Adrenal gland (tissue), 5 donors: Measurements from ENCODE around the gene ASTN1.

Experiments
- CTCF ChIP-seq, 6 experiments: fragments of 450-650 bp in 4 of 6; fragments of 200-600 bp in 2 of 6; sonication (generic) in 1 of 6; IDR thresholded peaks; 1 replicate in 5 of 6; 2 replicates in 1 of 6; pipeline versions ENCODE4 v1.5.1 to v1.8.0; 2016 to 2021; ENCODE audit warnings: antibody characterized with exemption in 6 of 6, mild to moderate bottlenecking in 2 of 6, moderate library complexity in 1 of 6
- POLR2A ChIP-seq, 2 donors: fragments of 450-650 bp; IDR thresholded peaks; one replicate each; pipeline ENCODE4 v1.6.1; 2017; ENCODE audit warnings: antibody characterized with exemption in 2 of 2, mild to moderate bottlenecking in 2 of 2, moderate library complexity in 1 of 2
- donor health status: DM: no; HTN: no; CAD: no.

DNA sequence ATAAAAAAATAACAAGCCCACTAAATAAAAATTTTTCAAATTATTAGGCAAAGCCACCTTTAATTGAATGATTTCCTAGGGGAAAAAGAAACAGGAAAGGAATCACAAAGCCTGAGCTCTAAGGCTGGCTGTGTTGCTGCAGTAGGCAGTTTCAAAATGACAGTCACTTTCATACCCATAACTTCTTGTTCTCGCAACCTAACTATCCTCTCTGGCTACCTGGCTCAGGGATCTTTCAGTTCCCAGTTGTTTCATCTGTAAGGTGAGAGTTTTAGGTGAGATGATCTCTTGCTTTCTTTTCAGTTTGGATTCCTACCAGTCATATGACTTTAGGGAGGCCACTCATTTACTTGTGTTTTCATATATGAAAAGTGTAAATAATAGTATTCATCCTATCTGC lies 226.1 kb downstream of the ASTN1 start:
- TF ChIP-seq CTCF (IDR thresholded peaks at IDR 0.05) (no peak), POLR2A (IDR thresholded peaks at IDR 0.05) (no peak)
